GM23248 (cell line): ENCODE results near the gene DOK4.

Experiments
- EZH2 ChIP-seq: fragments of 200-600 bp; sonication (generic); IDR thresholded peaks from 2 replicates; pipeline ENCODE4 v1.6.1; 2018; ENCODE audit warnings: antibody characterized with exemption, mild to moderate bottlenecking; ENCODE audit not compliant: insufficient read depth, poor library complexity, severe bottlenecking
- EZH2phosphoT487 ChIP-seq: fragments of 200-600 bp; sonication (generic); IDR thresholded peaks from 2 replicates; pipeline ENCODE4 v1.6.1; 2018; ENCODE audit warnings: antibody characterized with exemption, moderate library complexity, mild to moderate bottlenecking, low read depth; ENCODE audit not compliant: insufficient read depth

DNA sequence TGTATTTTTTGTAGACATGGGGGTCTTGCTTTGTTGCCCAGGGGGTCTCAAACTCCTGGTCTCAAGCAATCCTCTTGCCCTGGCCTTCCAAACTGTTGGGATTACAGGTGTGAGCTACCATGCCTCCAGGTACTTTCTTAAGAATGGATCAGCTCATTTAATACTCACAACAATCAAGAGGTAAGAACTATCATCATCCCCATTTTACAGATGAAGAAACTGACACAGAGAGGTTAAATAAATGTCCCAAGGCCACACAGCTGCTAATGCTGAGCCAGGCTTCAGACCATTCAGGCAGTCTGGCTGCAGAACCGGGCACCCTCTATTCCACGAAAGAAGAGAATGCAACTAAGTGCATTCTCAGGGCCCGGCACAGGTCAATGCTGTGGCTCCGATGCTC, 28.1 kb upstream of the DOK4 start:
- TF ChIP-seq EZH2phosphoT487 (no peak), EZH2 (no peak)
